Measurements from ENCODE around the gene ERBB4. TPM values are rescaled to one million over a fixed set of nuclear protein-coding genes. Genes with fewer than 3 reads are reported as not detected.

The ERBB4 gene
- total RNA-seq, 1 donor from 2014 or later, result 9.9 TPM

- no peak overlapping the region for H3K4me3 Mint-ChIP-seq
- H3K27me3 Mint-ChIP-seq, result no peaks in the 10 kb centered on the region
- H3K36me3 Mint-ChIP-seq, result no peaks in the 10 kb centered on the region
- H3K4me1 Mint-ChIP-seq (ENCODE audit: unreplicated experiment), result no peaks in the 10 kb centered on the region
- no peak for TF ChIP-seq CTCF (conservative IDR thresholded peaks at IDR 0.05)
- H3K9me3 Mint-ChIP-seq, result no peaks in the 10 kb centered on the region
- DNase-seq (ENCODE audit: extremely low spot score, unreplicated experiment), result no peak
- H3K27ac Mint-ChIP-seq, result no peak overlapping the region
These were observed 1059.0 kb downstream of the ERBB4 start for GRCh38 chr2:211479536-211480150.

- no peaks in the 10 kb centered on the region for H3K36me3 Mint-ChIP-seq
- no peak for DNase-seq (ENCODE audit: extremely low spot score, unreplicated experiment)
- H3K27me3 Mint-ChIP-seq, result no peaks in the 10 kb centered on the region
- H3K4me3 Mint-ChIP-seq, result no peak overlapping the region
- no peak overlapping the region for H3K27ac Mint-ChIP-seq
- H3K4me1 Mint-ChIP-seq (ENCODE audit: unreplicated experiment), result no peaks in the 10 kb centered on the region
- no peaks in the 10 kb centered on the region for H3K9me3 Mint-ChIP-seq
- no peak for TF ChIP-seq CTCF (conservative IDR thresholded peaks at IDR 0.05)
These were observed 1060.9 kb downstream of the ERBB4 start for GRCh38 chr2:211477537-211478275.

- no peak for TF ChIP-seq CTCF (conservative IDR thresholded peaks at IDR 0.05)
- H3K9me3 Mint-ChIP-seq, result no peaks in the 10 kb centered on the region
- H3K4me3 Mint-ChIP-seq, result no peak overlapping the region
These were observed 1065.5 kb downstream of the ERBB4 start for GRCh38 chr2:211473116-211473515.

GRCh38 chr2:211469664-211470059, 1068.9 kb downstream of the ERBB4 start:
- no peak overlapping the region for H3K27ac Mint-ChIP-seq
- H3K4me1 Mint-ChIP-seq (ENCODE audit: unreplicated experiment), result no peaks in the 10 kb centered on the region
- H3K36me3 Mint-ChIP-seq, result no peaks in the 10 kb centered on the region
- H3K4me3 Mint-ChIP-seq, result no peak overlapping the region
- DNase-seq (ENCODE audit: extremely low spot score, unreplicated experiment), result no peak
- no peaks in the 10 kb centered on the region for H3K27me3 Mint-ChIP-seq
- no peaks in the 10 kb centered on the region for H3K9me3 Mint-ChIP-seq
- no peak for TF ChIP-seq CTCF (conservative IDR thresholded peaks at IDR 0.05)

More at GRCh38 chr2:211473116-211473515, 1065.5 kb downstream of the ERBB4 start:
- no peak for DNase-seq (ENCODE audit: extremely low spot score, unreplicated experiment)
- Mint-ChIP-seq H3K4me1 (ENCODE audit: unreplicated experiment) (no peaks in the 10 kb centered on the region), H3K27ac (no peak overlapping the region), H3K27me3 (no peaks in the 10 kb centered on the region), H3K36me3 (no peaks in the 10 kb centered on the region)

- no peak for DNase-seq (ENCODE audit: extremely low spot score, unreplicated experiment)
These were observed 1069.5 kb downstream of the ERBB4 start for GRCh38 chr2:211468877-211469663.

More at GRCh38 chr2:211468877-211469663, 1069.5 kb downstream of the ERBB4 start:
- Mint-ChIP-seq H3K27me3 (no peaks in the 10 kb centered on the region), H3K4me1 (ENCODE audit: unreplicated experiment) (no peaks in the 10 kb centered on the region), H3K9me3 (no peaks in the 10 kb centered on the region), H3K4me3 (no peak overlapping the region), H3K27ac (no peak overlapping the region), H3K36me3 (no peaks in the 10 kb centered on the region)
- TF ChIP-seq CTCF (conservative IDR thresholded peaks at IDR 0.05), result no peak

All from type B pancreatic cell (in vitro differentiated cells).